WTC11 (cell line): ENCODE data around the gene TNK1. TPM values are rescaled to one million over a fixed set of nuclear protein-coding genes. Genes with fewer than 3 reads are reported as not detected.
"Not testable (repeated sequence)": the region's sequence is repeated elsewhere in the genome, so short reads cannot be mapped to it uniquely, and the experiment has no call there.

Source experiments
- ATAC-seq: fragments of 200-7000 bp; cut with Tn5 transposase; 2 replicates; pipeline ENCODE4 v1.10.0; 2021; ENCODE audit warnings: mild to moderate bottlenecking, moderate library complexity
- CTCF ChIA-PET: fragments of 300-600 bp; sonication (Branson Sonifier 250); formaldehyde crosslinking; loops from one replicate; lab custom pipeline; 2021; ENCODE audit warnings: antibody characterized with exemption; lab: Charles Lee
- POLR2A ChIA-PET: fragments of 350-600 bp; sonication (Branson Sonifier 250); formaldehyde crosslinking; loops from one replicate; lab custom pipeline; 2021; ENCODE audit warnings: antibody characterized with exemption; lab: Charles Lee
- DNase-seq: peaks from one replicate; pipeline ENCODE4 v3.0.0; 2021; ENCODE audit warnings: low spot score
- H3K27ac Mint-ChIP-seq: 2 replicates; pipeline ENCODE4 v1.8.0; 2021; ENCODE audit warnings: mixed read lengths
- H3K27me3 Mint-ChIP-seq: 2 replicates; pipeline ENCODE4 v1.8.0; 2021; ENCODE audit warnings: low read depth, mild to moderate bottlenecking, moderate library complexity, mixed read lengths
- H3K36me3 Mint-ChIP-seq: 2 replicates; pipeline ENCODE4 v1.8.0; 2021; ENCODE audit warnings: mixed read lengths
- H3K4me1 Mint-ChIP-seq: 2 replicates; pipeline ENCODE4 v1.8.0; 2022; ENCODE audit warnings: mixed read lengths
- H3K4me3 Mint-ChIP-seq: 2 replicates; pipeline ENCODE4 v1.8.0; 2021; ENCODE audit warnings: mild to moderate bottlenecking, moderate library complexity, mixed read lengths
- H3K9me3 Mint-ChIP-seq: 2 replicates; pipeline ENCODE4 v1.8.0; 2021; ENCODE audit warnings: mixed read lengths
- CREB1 ChIP-seq: sonication (generic); formaldehyde crosslinking; IDR thresholded peaks from 2 replicates; pipeline ENCODE4 v1.8.0; 2023; ENCODE audit warnings: mild to moderate bottlenecking, missing genetic modification reagents
- CREM ChIP-seq: sonication (generic); formaldehyde crosslinking; IDR thresholded peaks from 2 replicates; pipeline ENCODE4 v1.8.1; 2022; ENCODE audit warnings: mild to moderate bottlenecking, missing genetic modification reagents, moderate library complexity
- ESRRA ChIP-seq: sonication (generic); formaldehyde crosslinking; IDR thresholded peaks from 2 replicates; pipeline ENCODE4 v1.8.1; 2022; ENCODE audit warnings: mild to moderate bottlenecking, missing genetic modification reagents, borderline replicate concordance
- FOXJ3 ChIP-seq: sonication (generic); formaldehyde crosslinking; IDR thresholded peaks from 2 replicates; pipeline ENCODE4 v1.9.0; 2021; ENCODE audit warnings: missing genetic modification reagents, mild to moderate bottlenecking, borderline replicate concordance
- FOXK1 ChIP-seq: sonication (generic); formaldehyde crosslinking; IDR thresholded peaks from 2 replicates; pipeline ENCODE4 v1.8.0; 2022; ENCODE audit warnings: mild to moderate bottlenecking, moderate library complexity, missing genetic modification reagents
- HMGA2 ChIP-seq: fragments of 250-450 bp; sonication (Bioruptor Pico); IDR thresholded peaks from 2 replicates; pipeline ENCODE4 v1.4.0; 2021; ENCODE audit warnings: mild to moderate bottlenecking, moderate library complexity
- IRF1 ChIP-seq: sonication (generic); formaldehyde crosslinking; IDR thresholded peaks from 2 replicates; pipeline ENCODE4 v1.8.0; 2023; ENCODE audit warnings: missing genetic modification reagents
- KAT7 ChIP-seq: sonication (generic); formaldehyde crosslinking; IDR thresholded peaks from 2 replicates; pipeline ENCODE4 v1.8.1; 2023; ENCODE audit warnings: missing genetic modification reagents, mild to moderate bottlenecking, borderline replicate concordance
- MYBL2 ChIP-seq: sonication (generic); formaldehyde crosslinking; IDR thresholded peaks from 2 replicates; pipeline ENCODE4 v1.8.1; 2023; ENCODE audit warnings: mild to moderate bottlenecking, moderate library complexity, missing genetic modification reagents
- SP1 ChIP-seq: sonication (generic); formaldehyde crosslinking; conservative IDR thresholded peaks from 2 replicates; pipeline ENCODE4 v1.8.1; 2022; ENCODE audit warnings: missing genetic modification reagents
- TCF7 ChIP-seq: sonication (generic); formaldehyde crosslinking; IDR thresholded peaks from 2 replicates; pipeline ENCODE4 v1.8.0; 2022; ENCODE audit warnings: mild to moderate bottlenecking, low read depth, missing genetic modification reagents, moderate library complexity
- ZNF416 ChIP-seq: fragments of 250-450 bp; sonication (Bioruptor Pico); IDR thresholded peaks from 2 replicates; pipeline ENCODE4 v1.9.0; 2021; ENCODE audit warnings: mild to moderate bottlenecking, inconsistent platforms
- ZNF423 ChIP-seq: fragments of 250-450 bp; sonication (Bioruptor Pico); IDR thresholded peaks from 2 replicates; pipeline ENCODE4 v2.1.2; 2022; ENCODE audit warnings: mild to moderate bottlenecking, moderate library complexity
- ZNF425 ChIP-seq: fragments of 250-450 bp; sonication (Bioruptor Pico); conservative IDR thresholded peaks from 2 replicates; pipeline ENCODE4 v1.9.0; 2021; ENCODE audit warnings: mild to moderate bottlenecking
- ZNF532 ChIP-seq: fragments of 250-450 bp; sonication (Bioruptor Pico); IDR thresholded peaks from 2 replicates; pipeline ENCODE4 v1.9.0; 2021; ENCODE audit warnings: mild to moderate bottlenecking, borderline replicate concordance
- total RNA-seq: library from RNA; stranded (reverse); gene quantifications from 3 replicates; pipeline ENCODE4 v1.2.3, GENCODE V29; 2021
- TF ChIP-seq, protein P1 (sequence below): sonication (generic); formaldehyde crosslinking; IDR thresholded peaks from 2 replicates; pipeline ENCODE4 v1.8.0; 2023; ENCODE audit warnings: mild to moderate bottlenecking, missing genetic modification reagents
- TF ChIP-seq, protein P2 (sequence below): fragments of 250-450 bp; sonication (Bioruptor Pico); IDR thresholded peaks from 2 replicates; pipeline ENCODE4 v1.9.0; 2021; ENCODE audit warnings: mild to moderate bottlenecking

The TNK1 gene
- total RNA-seq, 1 experiment from 2014 or later = 9.3 TPM

DNA sequence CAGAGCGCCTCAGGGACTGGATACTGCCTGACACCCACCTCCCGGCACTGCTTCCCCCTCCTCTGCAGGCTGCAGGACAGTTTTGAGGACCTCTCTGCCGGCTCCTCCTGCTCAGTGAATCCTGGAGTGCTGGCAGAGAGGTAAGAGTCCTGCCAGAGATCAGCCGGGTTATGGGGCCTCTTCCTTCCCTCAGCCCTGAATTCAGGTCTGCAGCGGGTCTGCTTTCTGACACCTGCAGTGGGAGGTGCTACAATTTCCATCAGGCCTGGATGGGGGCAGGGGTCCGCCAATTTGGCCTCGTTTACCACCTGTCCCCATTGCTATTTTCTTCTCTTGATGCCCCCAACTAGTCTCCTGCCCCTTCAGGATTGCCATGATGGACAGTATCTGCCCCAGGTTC, 48.8 kb upstream of the TNK1 start:
- Mint-ChIP-seq H3K36me3 (no peaks in the 10 kb centered on the region), H3K27ac (peak overlapping the region; percentile 39; the same call in 1 of the 2 replicates), H3K27me3 (no peaks in the 10 kb centered on the region), H3K4me1 (peaks cover 40% of the 10 kb centered on the region), H3K4me3 (no peak overlapping the region), H3K9me3 (no peaks in the 10 kb centered on the region)
- DNase-seq = no peak
- no peak for TF ChIP-seq FOXK1 (CRISPR knock-in tag)
- TF ChIP-seq, protein P1, sequence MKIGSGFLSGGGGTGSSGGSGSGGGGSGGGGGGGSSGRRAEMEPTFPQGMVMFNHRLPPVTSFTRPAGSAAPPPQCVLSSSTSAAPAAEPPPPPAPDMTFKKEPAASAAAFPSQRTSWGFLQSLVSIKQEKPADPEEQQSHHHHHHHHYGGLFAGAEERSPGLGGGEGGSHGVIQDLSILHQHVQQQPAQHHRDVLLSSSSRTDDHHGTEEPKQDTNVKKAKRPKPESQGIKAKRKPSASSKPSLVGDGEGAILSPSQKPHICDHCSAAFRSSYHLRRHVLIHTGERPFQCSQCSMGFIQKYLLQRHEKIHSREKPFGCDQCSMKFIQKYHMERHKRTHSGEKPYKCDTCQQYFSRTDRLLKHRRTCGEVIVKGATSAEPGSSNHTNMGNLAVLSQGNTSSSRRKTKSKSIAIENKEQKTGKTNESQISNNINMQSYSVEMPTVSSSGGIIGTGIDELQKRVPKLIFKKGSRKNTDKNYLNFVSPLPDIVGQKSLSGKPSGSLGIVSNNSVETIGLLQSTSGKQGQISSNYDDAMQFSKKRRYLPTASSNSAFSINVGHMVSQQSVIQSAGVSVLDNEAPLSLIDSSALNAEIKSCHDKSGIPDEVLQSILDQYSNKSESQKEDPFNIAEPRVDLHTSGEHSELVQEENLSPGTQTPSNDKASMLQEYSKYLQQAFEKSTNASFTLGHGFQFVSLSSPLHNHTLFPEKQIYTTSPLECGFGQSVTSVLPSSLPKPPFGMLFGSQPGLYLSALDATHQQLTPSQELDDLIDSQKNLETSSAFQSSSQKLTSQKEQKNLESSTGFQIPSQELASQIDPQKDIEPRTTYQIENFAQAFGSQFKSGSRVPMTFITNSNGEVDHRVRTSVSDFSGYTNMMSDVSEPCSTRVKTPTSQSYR (CRISPR knock-in tag) = no peak
- no peak for TF ChIP-seq IRF1
- TF ChIP-seq MYBL2 = no peak
- TF ChIP-seq ZNF425 (CRISPR knock-in tag) = no peak
- TF ChIP-seq, protein P2, sequence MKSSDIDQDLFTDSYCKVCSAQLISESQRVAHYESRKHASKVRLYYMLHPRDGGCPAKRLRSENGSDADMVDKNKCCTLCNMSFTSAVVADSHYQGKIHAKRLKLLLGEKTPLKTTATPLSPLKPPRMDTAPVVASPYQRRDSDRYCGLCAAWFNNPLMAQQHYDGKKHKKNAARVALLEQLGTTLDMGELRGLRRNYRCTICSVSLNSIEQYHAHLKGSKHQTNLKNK (CRISPR knock-in tag) = no peak
- TF ChIP-seq ZNF416 = no peak
- no peak for TF ChIP-seq CREB1 (CRISPR knock-in tag)
- no peak for ATAC-seq
- ChIA-PET CTCF (no interaction called here), POLR2A (no interaction called here)

- H3K4me3 Mint-ChIP-seq, DNase-seq, H3K9me3 Mint-ChIP-seq, ATAC-seq, H3K27me3 Mint-ChIP-seq, H3K36me3 Mint-ChIP-seq, CTCF ChIA-PET, POLR2A ChIA-PET: not testable (repeated sequence)
- Mint-ChIP-seq H3K4me1 (peaks cover 46% of the 10 kb centered on the region), H3K27ac (peak overlapping the region; percentile 39)
Measured at GRCh38 chr17:7332600-7333069, 48.3 kb upstream of the TNK1 start.

- H3K4me3 Mint-ChIP-seq = no peak overlapping the region
- no peaks in the 10 kb centered on the region for H3K27me3 Mint-ChIP-seq
- CTCF ChIA-PET = interaction anchor here (1.0 to 2.8 kb wide), 4 partner anchors 11 to 225 kb away, joined by 3 to 20 read pairs (median 8); partner anchors contain the start of gene SLC2A4
- TF ChIP-seq FOXJ3 = no peak
- no peak for TF ChIP-seq TCF7 (CRISPR knock-in tag)
- TF ChIP-seq, protein P1 (CRISPR knock-in tag) = no peak
- TF ChIP-seq KAT7 (CRISPR knock-in tag) = no peak
- TF ChIP-seq HMGA2 (CRISPR knock-in tag) = no peak
- TF ChIP-seq ZNF532 = no peak
- TF ChIP-seq ZNF423 (CRISPR knock-in tag) = no peak
- no peak for TF ChIP-seq CREM (CRISPR knock-in tag)
- no peak for TF ChIP-seq ESRRA (CRISPR knock-in tag)
- TF ChIP-seq SP1 (CRISPR knock-in tag) = no peak
Measured at GRCh38 chr17:7334938-7335538, 45.9 kb upstream of the TNK1 start.

More at GRCh38 chr17:7334938-7335538, 45.9 kb upstream of the TNK1 start:
- POLR2A ChIA-PET = interaction anchor here (1.2 kb wide), 1 partner anchor 14 kb away, joined by 3 read pairs; no protein-coding TSS in a partner anchor
- no peak for DNase-seq
- Mint-ChIP-seq H3K9me3 (no peaks in the 10 kb centered on the region), H3K36me3 (peaks cover 6% of the 10 kb centered on the region; the same call in 1 of the 2 replicates), H3K4me1 (peaks cover 38% of the 10 kb centered on the region), H3K27ac (peak overlapping the region; percentile 25)
- ATAC-seq = no peak
